HepG2 (cell line): ENCODE data around the gene BCKDHB. TPM values are rescaled to one million over a fixed set of nuclear protein-coding genes. Genes with fewer than 3 reads are reported as not detected.

ENCODE experiments used
- FOXP4 ChIP-seq: sonication (generic); formaldehyde crosslinking; IDR thresholded peaks from 2 replicates; pipeline ENCODE4 v1.4.0; 2020; ENCODE audit warnings: missing genetic modification reagents
- HDAC1 ChIP-seq: sonication (generic); formaldehyde crosslinking; IDR thresholded peaks from 2 replicates; pipeline ENCODE4 v1.5.1; 2020; ENCODE audit warnings: mild to moderate bottlenecking, missing genetic modification reagents
- RNF219 ChIP-seq: sonication (generic); formaldehyde crosslinking; IDR thresholded peaks from 2 replicates; pipeline ENCODE4 v1.5.0; 2020; ENCODE audit warnings: mild to moderate bottlenecking, missing genetic modification reagents
- SRSF4 ChIP-seq: fragments of 200-400 bp; formaldehyde crosslinking; IDR thresholded peaks from one replicate; pipeline ENCODE4 v1.6.1; 2018; ENCODE audit warnings: mild to moderate bottlenecking, low read depth, low read length, moderate library complexity; ENCODE audit not compliant: poor library complexity, severe bottlenecking
- TFE3 ChIP-seq: IDR thresholded peaks from 2 replicates; pipeline ENCODE4 v1.6.1; 2016
- ZNF333 ChIP-seq: sonication (generic); formaldehyde crosslinking; IDR thresholded peaks from 2 replicates; pipeline ENCODE4 v1.4.0; 2020; ENCODE audit warnings: mild to moderate bottlenecking, missing genetic modification reagents, borderline replicate concordance
- ZNF33A ChIP-seq: sonication (generic); formaldehyde crosslinking; IDR thresholded peaks from 2 replicates; pipeline ENCODE4 v1.5.1; 2020; ENCODE audit warnings: missing genetic modification reagents, mild to moderate bottlenecking, moderate library complexity, borderline replicate concordance
- ZNF501 ChIP-seq: sonication (generic); formaldehyde crosslinking; IDR thresholded peaks from 2 replicates; pipeline ENCODE4 v1.5.1; 2020; ENCODE audit warnings: mild to moderate bottlenecking, moderate library complexity, missing genetic modification reagents
- polyA plus RNA-seq, 8 experiments: library from polyadenylated mRNA; depleted of rRNA in 3 of 8; stranded (reverse) in 7 of 8; unstranded in 1 of 8; fragments of >200 nt; fragmentation: Illumina TruSeq in 4 of 8; extraction: Trizol in 4 of 8; gene quantifications; 2 replicates each; pipeline versions ENCODE4 v1.2.1 to v1.2.3, GENCODE V29; 2011 to 2016; ENCODE audit warnings: low read depth in 4 of 8, missing spikeins in 1 of 8, mixed read lengths in 1 of 8; ENCODE audit not compliant: insufficient read depth in 1 of 8
- total RNA-seq, 5 experiments: library from RNA; depleted of rRNA; stranded (reverse); fragments of >200 nt; fragmentation: Illumina TruSeq; extraction: Trizol; gene quantifications; 2 replicates each; pipeline ENCODE4 v1.2.3, GENCODE V29; 2016; ENCODE audit warnings: low read depth in 1 of 5

BCKDHB gene
- total and polyA plus RNA-seq, 2 of the 13 experiments (the other 11 are each of a cell fraction or from before 2014, with no cell fraction given): 10.8 to 13.6 TPM

DNA sequence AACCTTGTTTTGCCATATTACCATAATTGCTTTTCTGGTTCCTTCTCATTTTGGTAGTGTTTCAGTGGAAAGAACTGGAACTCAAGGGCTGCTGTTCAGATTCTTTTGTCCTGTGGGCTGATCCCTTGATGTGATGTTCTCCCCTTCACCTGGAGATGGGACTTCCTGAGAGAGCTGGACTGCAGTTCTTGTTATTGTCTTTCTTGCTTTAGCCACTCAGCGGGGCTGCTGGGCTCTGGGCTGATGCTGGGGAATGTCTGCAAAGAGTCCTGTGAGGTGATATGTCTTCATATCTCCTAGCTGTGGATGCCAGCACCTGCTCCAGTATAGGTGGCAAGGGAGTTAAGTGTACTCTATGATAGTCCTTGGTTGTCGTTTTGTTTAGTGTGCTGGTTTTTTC is 79.0 kb downstream of the BCKDHB start (continued):
- TF ChIP-seq HDAC1 (no peak), ZNF333 (CRISPR knock-in tag) (no peak), SRSF4 (no peak), ZNF33A (CRISPR knock-in tag) (no peak), FOXP4 (CRISPR knock-in tag) (no peak), TFE3 (no peak), RNF219 (no peak), ZNF501 (CRISPR knock-in tag) (no peak)
